ENCODE results near the gene TCEAL1.
"Not testable (repeated sequence)": the region's sequence is repeated elsewhere in the genome, so short reads cannot be mapped to it uniquely, and the experiment has no call there.

TCEAL1 gene

GRCh38 chrX:103628386-103629317, at the start of gene TCEAL1:
TSS of gene TCEAL1 (plus strand) at chrX:103628975. CDS start at chrX:103629917, 942 bp downstream.
- DNase-seq (ENCODE audit: low read depth in 1 of 2, low spot score in 1 of 2), result peak in 1 of 2 donors; percentile 15

GRCh38 chrX:103584596-103584995, 44.2 kb upstream of the TCEAL1 start:
- no peak for DNase-seq (ENCODE audit: low read depth in 1 of 2, low spot score in 1 of 2)

- DNase-seq (ENCODE audit: low read depth in 1 of 2, low spot score in 1 of 2), result no peak
Observed at GRCh38 chrX:103585411-103586313, 43.1 kb upstream of the TCEAL1 start, which contains the start of gene TCEAL4. TSS of gene TCEAL4 (plus strand) at chrX:103585515. CDS start at chrX:103586676, 1,161 bp downstream.

- no peak for DNase-seq (ENCODE audit: low read depth in 1 of 2, low spot score in 1 of 2)
Observed at GRCh38 chrX:103586314-103586646, 42.5 kb upstream of the TCEAL1 start.

GRCh38 chrX:103586659-103587058, 42.1 kb upstream of the TCEAL1 start:
- DNase-seq (ENCODE audit: low read depth in 1 of 2, low spot score in 1 of 2), result no peak

GRCh38 chrX:103592295-103592694, 36.5 kb upstream of the TCEAL1 start:
- DNase-seq (ENCODE audit: low read depth in 1 of 2, low spot score in 1 of 2), result not testable (repeated sequence)

GRCh38 chrX:103595202-103595601, 33.6 kb upstream of the TCEAL1 start:
- not testable (repeated sequence) for DNase-seq (ENCODE audit: low read depth in 1 of 2, low spot score in 1 of 2)

GRCh38 chrX:103607364-103608305, 21.1 kb upstream of the TCEAL1 start, which contains the start of gene TCEAL3:
TSS of gene TCEAL3 (plus strand) at chrX:103607963. CDS start at chrX:103609065, 1,102 bp downstream.
- no peak for DNase-seq (ENCODE audit: low read depth in 1 of 2, low spot score in 1 of 2)

- DNase-seq (ENCODE audit: low read depth in 1 of 2, low spot score in 1 of 2), result no peak
Observed at GRCh38 chrX:103608306-103608963, 20.3 kb upstream of the TCEAL1 start.

- no peak for DNase-seq (ENCODE audit: low read depth in 1 of 2, low spot score in 1 of 2)
Observed at GRCh38 chrX:103610282-103610681, 18.5 kb upstream of the TCEAL1 start.

- DNase-seq (ENCODE audit: low read depth in 1 of 2, low spot score in 1 of 2), result no peak
Observed at GRCh38 chrX:103613362-103613890, 15.3 kb upstream of the TCEAL1 start.

GRCh38 chrX:103614999-103615398, 13.8 kb upstream of the TCEAL1 start:
- DNase-seq (ENCODE audit: low read depth in 1 of 2, low spot score in 1 of 2), result no peak

- DNase-seq (ENCODE audit: low read depth in 1 of 2, low spot score in 1 of 2), result no peak
Observed at GRCh38 chrX:103615781-103616371, 12.9 kb upstream of the TCEAL1 start.

- DNase-seq (ENCODE audit: low read depth in 1 of 2, low spot score in 1 of 2), result no peak
Observed at GRCh38 chrX:103616676-103617186, 12.0 kb upstream of the TCEAL1 start.

- DNase-seq (ENCODE audit: low read depth in 1 of 2, low spot score in 1 of 2), result no peak
Observed at GRCh38 chrX:103624111-103624510, 4.7 kb upstream of the TCEAL1 start.

GRCh38 chrX:103626855-103627254, 1.9 kb upstream of the TCEAL1 start:
- no peak for DNase-seq (ENCODE audit: low read depth in 1 of 2, low spot score in 1 of 2)

- no peak for DNase-seq (ENCODE audit: low read depth in 1 of 2, low spot score in 1 of 2)
Observed at GRCh38 chrX:103629318-103630170, 769 bp downstream of the TCEAL1 start.

- DNase-seq (ENCODE audit: low read depth in 1 of 2, low spot score in 1 of 2), result no peak
Observed at GRCh38 chrX:103630171-103630511, 1.4 kb downstream of the TCEAL1 start.
